Activated CD4-positive, alpha-beta memory T cell treated with anti-CD3 and anti-CD28 coated beads, Interleukin-2, amount 10 ng/mL, durations not matched to agents 7 days and 5 days (primary cell): ENCODE data around the gene CCNYL1. TPM values are rescaled to one million over a fixed set of nuclear protein-coding genes. Genes with fewer than 3 reads are reported as not detected.
"Not testable (repeated sequence)": the region's sequence is repeated elsewhere in the genome, so short reads cannot be mapped to it uniquely, and the experiment has no call there.

ENCODE experiments used
- CTCF ChIA-PET: fragments of 350-600 bp; sonication (Branson Sonifier 250); formaldehyde crosslinking; loops from one replicate; lab custom pipeline; 2021; ENCODE audit warnings: antibody characterized with exemption, inconsistent platforms; lab: Charles Lee
- POLR2A ChIA-PET: fragments of 350-600 bp; sonication (Branson Sonifier 250); formaldehyde crosslinking; loops from one replicate; lab custom pipeline; 2021; ENCODE audit warnings: antibody characterized with exemption; lab: Charles Lee
- DNase-seq: peaks from one replicate; pipeline ENCODE4 v3.0.0-alpha.2; 2020
- H3K27ac Mint-ChIP-seq: one replicate; pipeline ENCODE4 v1.8.0; 2021; ENCODE audit warnings: mild to moderate bottlenecking, mixed read lengths
- H3K27me3 Mint-ChIP-seq: one replicate; pipeline ENCODE4 v1.8.0; 2021; ENCODE audit warnings: mixed read lengths
- H3K36me3 Mint-ChIP-seq: one replicate; pipeline ENCODE4 v1.8.0; 2021; ENCODE audit warnings: low read depth, mixed read lengths
- H3K4me1 Mint-ChIP-seq: one replicate; pipeline ENCODE4 v1.8.0; 2021; ENCODE audit warnings: mixed read lengths
- H3K4me3 Mint-ChIP-seq: one replicate; pipeline ENCODE4 v1.8.0; 2021; ENCODE audit warnings: mild to moderate bottlenecking, mixed read lengths
- H3K9me3 Mint-ChIP-seq: one replicate; pipeline ENCODE4 v1.8.0; 2021; ENCODE audit warnings: mixed read lengths
- total RNA-seq, 2 experiments: library from RNA; stranded (reverse); gene quantifications; one replicate each; pipeline ENCODE4 v1.2.3, GENCODE V29; 2021

CCNYL1 gene
- total RNA-seq, 2 experiments from 2014 or later: 6.1 TPM

GRCh38 chr2:207706936-207707860 lies 4.2 kb upstream of the CCNYL1 start:
- no peak overlapping the region for H3K4me3 Mint-ChIP-seq
- peaks cover 10% of the 10 kb centered on the region for H3K4me1 Mint-ChIP-seq
- peaks cover 1% of the 10 kb centered on the region for H3K27me3 Mint-ChIP-seq
- no peaks in the 10 kb centered on the region for H3K9me3 Mint-ChIP-seq
- DNase-seq: no peak
- H3K36me3 Mint-ChIP-seq: no peaks in the 10 kb centered on the region
- POLR2A ChIA-PET: no interaction called here
- no peak overlapping the region for H3K27ac Mint-ChIP-seq
- CTCF ChIA-PET: interaction anchor here (0.9 to 1.2 kb wide), 3 partner anchors 38 to 82 kb away, joined by 3 to 5 read pairs (median 4); partner anchors contain the start of gene METTL21A

- Mint-ChIP-seq H3K27me3 (peaks cover 1% of the 10 kb centered on the region), H3K4me3 (peak overlapping the region; percentile 94), H3K9me3 (no peaks in the 10 kb centered on the region), H3K36me3 (peaks cover 6% of the 10 kb centered on the region), H3K27ac (peak overlapping the region; percentile 72), H3K4me1 (peaks cover 27% of the 10 kb centered on the region)
- ChIA-PET POLR2A (interaction anchor here (0.6 to 2.4 kb wide), 15 partner anchors 8 to 555 kb away, joined by 3 to 47 read pairs (median 4); partner anchors contain the start of genes CREB1, METTL21A, PIKFYVE and PLEKHM3), CTCF (interaction anchor here (1.0 to 1.8 kb wide), 6 partner anchors 11 to 329 kb away, joined by 3 to 13 read pairs (median 4); partner anchors contain the start of gene METTL21A)
- peak; percentile 67 for DNase-seq
Observed at GRCh38 chr2:207711750-207712530, 500 bp downstream of the CCNYL1 start.

GRCh38 chr2:207716056-207716455 lies 4.6 kb downstream of the CCNYL1 start:
- no peak for DNase-seq
- ChIA-PET CTCF (interaction anchor here (0.7 to 1.5 kb wide), 3 partner anchors 22 to 459 kb away, joined by 3 read pairs; no protein-coding TSS in a partner anchor), POLR2A (no interaction called here)
- no peaks in the 10 kb centered on the region for H3K9me3 Mint-ChIP-seq
- H3K27ac Mint-ChIP-seq: no peak overlapping the region
- H3K4me3 Mint-ChIP-seq: no peak overlapping the region
- H3K4me1 Mint-ChIP-seq: peaks cover 20% of the 10 kb centered on the region
- H3K36me3 Mint-ChIP-seq: peaks cover 6% of the 10 kb centered on the region
- H3K27me3 Mint-ChIP-seq: no peaks in the 10 kb centered on the region

GRCh38 chr2:207718521-207718920 lies 7.1 kb downstream of the CCNYL1 start:
- Mint-ChIP-seq H3K9me3 (no peaks in the 10 kb centered on the region), H3K4me3 (no peak overlapping the region), H3K27me3 (no peaks in the 10 kb centered on the region), H3K36me3 (peaks cover 6% of the 10 kb centered on the region), H3K4me1 (peaks cover 14% of the 10 kb centered on the region), H3K27ac (no peak overlapping the region)
- no peak for DNase-seq
- ChIA-PET POLR2A (no interaction called here), CTCF (no interaction called here)

- H3K36me3 Mint-ChIP-seq: peaks cover 6% of the 10 kb centered on the region
- H3K9me3 Mint-ChIP-seq: no peaks in the 10 kb centered on the region
- no peak overlapping the region for H3K4me3 Mint-ChIP-seq
- DNase-seq: no peak
- H3K27ac Mint-ChIP-seq: no peak overlapping the region
- H3K4me1 Mint-ChIP-seq: peaks cover 14% of the 10 kb centered on the region
- ChIA-PET POLR2A (interaction anchor here (2.3 kb wide), 1 partner anchor 8 kb away, joined by 11 read pairs; the partner anchor contains the start of gene CCNYL1), CTCF (no interaction called here)
- no peaks in the 10 kb centered on the region for H3K27me3 Mint-ChIP-seq
Observed at GRCh38 chr2:207719008-207719407, 7.6 kb downstream of the CCNYL1 start.

GRCh38 chr2:207719655-207720054 lies 8.2 kb downstream of the CCNYL1 start:
- POLR2A ChIA-PET: interaction anchor here (2.3 kb wide), 1 partner anchor 8 kb away, joined by 11 read pairs; the partner anchor contains the start of gene CCNYL1
- H3K36me3 Mint-ChIP-seq, H3K27me3 Mint-ChIP-seq, H3K9me3 Mint-ChIP-seq, H3K4me3 Mint-ChIP-seq, DNase-seq, CTCF ChIA-PET, H3K27ac Mint-ChIP-seq: not testable (repeated sequence)
- peaks cover 15% of the 10 kb centered on the region for H3K4me1 Mint-ChIP-seq

- no peak for DNase-seq
- Mint-ChIP-seq H3K27me3 (no peaks in the 10 kb centered on the region), H3K4me3 (no peak overlapping the region), H3K27ac (no peak overlapping the region), H3K9me3 (no peaks in the 10 kb centered on the region), H3K36me3 (no peaks in the 10 kb centered on the region), H3K4me1 (peaks cover 15% of the 10 kb centered on the region)
- POLR2A ChIA-PET: interaction anchor here (2.3 kb wide), 1 partner anchor 9 kb away, joined by 11 read pairs; the partner anchor contains the start of gene CCNYL1
- CTCF ChIA-PET: no interaction called here
Observed at GRCh38 chr2:207720517-207721187, 9.2 kb downstream of the CCNYL1 start.

GRCh38 chr2:207722773-207723424 lies 11.5 kb downstream of the CCNYL1 start:
- no peak for DNase-seq
- no peak overlapping the region for H3K4me3 Mint-ChIP-seq
- ChIA-PET CTCF (interaction anchor here (0.9 to 1.0 kb wide), 2 partner anchors 12 to 20 kb away, joined by 3 read pairs; partner anchors contain the start of gene CCNYL1), POLR2A (interaction anchor here (1.0 kb wide), 1 partner anchor 11 kb away, joined by 4 read pairs; the partner anchor contains the start of gene CCNYL1)
- H3K9me3 Mint-ChIP-seq: no peaks in the 10 kb centered on the region
- H3K27me3 Mint-ChIP-seq: no peaks in the 10 kb centered on the region
- peaks cover 25% of the 10 kb centered on the region for H3K4me1 Mint-ChIP-seq
- H3K27ac Mint-ChIP-seq: no peak overlapping the region
- H3K36me3 Mint-ChIP-seq: no peaks in the 10 kb centered on the region

- H3K27ac Mint-ChIP-seq, H3K9me3 Mint-ChIP-seq, H3K4me3 Mint-ChIP-seq, H3K27me3 Mint-ChIP-seq, H3K36me3 Mint-ChIP-seq, DNase-seq: not testable (repeated sequence)
- ChIA-PET CTCF (interaction anchor here (0.9 to 1.0 kb wide), 2 partner anchors 12 to 20 kb away, joined by 3 read pairs; partner anchors contain the start of gene CCNYL1), POLR2A (interaction anchor here (1.0 kb wide), 1 partner anchor 12 kb away, joined by 4 read pairs; the partner anchor contains the start of gene CCNYL1)
- H3K4me1 Mint-ChIP-seq: peaks cover 25% of the 10 kb centered on the region
Observed at GRCh38 chr2:207723425-207723787, 12.0 kb downstream of the CCNYL1 start.

- Mint-ChIP-seq H3K27me3 (no peaks in the 10 kb centered on the region), H3K27ac (no peak overlapping the region), H3K4me1 (peaks cover 25% of the 10 kb centered on the region), H3K36me3 (no peaks in the 10 kb centered on the region), H3K9me3 (no peaks in the 10 kb centered on the region), H3K4me3 (no peak overlapping the region)
- DNase-seq: no peak
- CTCF ChIA-PET: interaction anchor here (2.3 kb wide), 1 partner anchor 316 kb away, joined by 6 read pairs; no protein-coding TSS in a partner anchor
- POLR2A ChIA-PET: no interaction called here
Observed at GRCh38 chr2:207724113-207724512, 12.7 kb downstream of the CCNYL1 start.

- Mint-ChIP-seq H3K4me3 (no peak overlapping the region), H3K36me3 (no peaks in the 10 kb centered on the region), H3K9me3 (no peaks in the 10 kb centered on the region), H3K27me3 (no peaks in the 10 kb centered on the region), H3K27ac (no peak overlapping the region), H3K4me1 (peaks cover 25% of the 10 kb centered on the region)
- ChIA-PET POLR2A (interaction anchor here (1.2 to 1.6 kb wide), 4 partner anchors 10 to 101 kb away, joined by 3 to 6 read pairs (median 4); partner anchors contain the start of genes CCNYL1 and METTL21A), CTCF (interaction anchor here (0.7 to 2.3 kb wide), 3 partner anchors 8 to 314 kb away, joined by 3 to 6 read pairs (median 4); partner anchors contain the start of gene CCNYL1)
- no peak for DNase-seq
Observed at GRCh38 chr2:207725873-207726578, 14.6 kb downstream of the CCNYL1 start.
